Breast epithelium (tissue), 3 donors: ENCODE measurements around the gene NAV2.

Experiments
- CTCF ChIP-seq, 3 donors: fragments of 450-650 bp; IDR thresholded peaks; one replicate each; pipeline ENCODE4 v1.5.1; 2016 to 2017; ENCODE audit warnings: antibody characterized with exemption in 3 of 3, mild to moderate bottlenecking in 3 of 3, moderate library complexity in 3 of 3
- POLR2A ChIP-seq: fragments of 450-650 bp; IDR thresholded peaks from one replicate; pipeline ENCODE4 v1.6.1; 2016; ENCODE audit warnings: antibody characterized with exemption, mild to moderate bottlenecking, moderate library complexity

GRCh38 chr11:20033806-20034205 is 321.2 kb downstream of the NAV2 start:
- no peak for TF ChIP-seq POLR2A
- TF ChIP-seq CTCF (IDR thresholded peaks at IDR 0.05) = no peak
